ENCODE results near the gene SEMA3A.

DNA sequence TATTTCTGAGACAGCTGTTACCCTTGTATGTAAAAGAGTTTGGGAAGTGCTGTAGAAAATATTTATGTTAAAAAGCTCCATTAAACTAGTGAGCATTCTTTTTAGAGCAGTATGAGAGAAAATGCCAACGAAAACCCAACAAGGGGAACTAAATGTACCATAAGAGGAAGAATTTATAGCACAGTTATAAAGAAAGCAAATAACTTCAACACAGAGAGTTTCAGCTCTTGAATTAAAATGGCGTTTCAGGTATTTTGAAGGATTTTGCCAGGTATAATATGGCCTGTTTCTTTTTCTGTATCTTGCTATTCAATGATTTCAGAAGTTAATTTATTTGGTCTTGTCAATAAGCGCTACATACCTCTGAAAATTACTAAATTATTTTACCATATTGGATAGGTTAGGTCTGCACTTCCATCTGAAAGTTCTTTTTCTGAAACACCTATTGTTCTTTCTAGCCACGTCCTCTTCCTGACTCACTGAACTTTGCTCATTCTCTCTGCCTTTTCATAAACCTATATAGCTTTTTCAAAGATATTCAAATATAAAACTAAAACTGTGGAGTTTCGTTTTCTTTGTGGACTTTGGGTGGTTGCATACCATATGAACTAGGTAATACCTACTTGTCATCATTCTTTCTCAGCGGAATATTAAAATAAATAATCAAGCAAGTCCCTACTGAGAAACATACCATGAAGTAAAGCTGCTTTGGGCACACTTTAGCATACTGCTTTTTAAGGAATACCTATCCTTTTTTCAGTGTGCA, 136.1 kb downstream of the SEMA3A start:
- no peak for TF ChIP-seq CTCF (IDR thresholded peaks at IDR 0.05; ENCODE audit: insufficient read depth, low read length)
- no peak for TF ChIP-seq SPI1 (IDR thresholded peaks at IDR 0.05; ENCODE audit: borderline replicate concordance, low read depth)
